ENCODE results near the gene ZCCHC24. TPM values are rescaled to one million over a fixed set of nuclear protein-coding genes. Genes with fewer than 3 reads are reported as not detected.

ZCCHC24 gene
- polyA plus RNA-seq, 3 donors, result 3.9 to 5.0 (median 4.0) TPM

DNA sequence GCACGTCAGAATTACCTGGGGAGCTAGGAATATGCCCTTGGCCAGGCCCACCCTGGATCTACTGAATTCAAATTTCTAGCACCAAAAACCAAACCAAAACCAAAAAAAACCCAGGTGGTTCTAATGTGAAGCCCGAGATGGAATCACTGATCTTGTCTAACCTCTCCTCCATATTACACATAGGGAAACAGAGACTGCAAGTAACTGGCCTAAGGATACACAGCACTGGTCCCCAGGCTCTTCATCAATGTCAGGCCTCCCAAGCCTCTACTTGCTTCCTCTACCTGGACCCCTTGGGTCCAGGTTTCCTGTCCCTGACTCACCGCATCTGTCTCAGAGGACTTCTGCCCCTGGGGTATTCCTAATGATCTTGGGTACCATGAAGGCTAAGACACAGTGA lies 30.7 kb downstream of the ZCCHC24 start:
- Mint-ChIP-seq H3K4me1 (peaks cover 7% of the 10 kb centered on the region), H3K27me3 (ENCODE audit: low read depth in 3 of 3) (peaks cover 1 to 4% (median 3%) of the 10 kb centered on the region in 3 donors), H3K27ac (peak overlapping the region in 1 of 7 donors; percentile 35), H3K4me3 (no peak overlapping the region), H3K9me3 (no peaks in the 10 kb centered on the region), H3K36me3 (peaks cover 26 to 43% of the 10 kb centered on the region in 2 donors)
- H2AFZ ChIP-seq (ENCODE audit: insufficient read depth, low read depth, low read length, poor library complexity, severe bottlenecking), result no peak overlapping the region
- TF ChIP-seq CTCF (IDR thresholded peaks at IDR 0.05), result no peak
- no peak overlapping the region for H3K4me3 ChIP-seq (replicated peaks in 1 of 3; ENCODE audit: low read depth in 2 of 3, low read length in 3 of 3)
- WGBS (ENCODE audit: insufficient coverage), result 88% methylated on average over 2 of the region's 3 CpGs
- intact Hi-C loops (cut with micrococcal nuclease), result no loop called here
- DNase-seq, result no peak
- H3K27me3 ChIP-seq (ENCODE audit: control insufficient read depth in 2 of 2, insufficient read depth in 2 of 2, low read length in 2 of 2), result no peaks in the 10 kb centered on the region
- no peak overlapping the region for H3K4me2 ChIP-seq (replicated peaks; ENCODE audit: extremely low read depth, low read length, poor library complexity, severe bottlenecking)
- H3K9me3 ChIP-seq (replicated peaks in 1 of 2; ENCODE audit: control insufficient read depth in 1 of 2, insufficient read depth in 1 of 2, low read length in 2 of 2), result no peaks in the 10 kb centered on the region
- no peak overlapping the region for H3K9ac ChIP-seq (ENCODE audit: insufficient read depth, low read length, poor library complexity, severe bottlenecking)
- H4K20me1 ChIP-seq (ENCODE audit: insufficient read depth, low read length), result peaks cover 4% of the 10 kb centered on the region
- H3K36me3 ChIP-seq (replicated peaks in 1 of 2; ENCODE audit: control insufficient read depth in 1 of 2, insufficient read depth in 2 of 2, low read length in 2 of 2), result no peaks in the 10 kb centered on the region
- no peak overlapping the region for H3K27ac ChIP-seq (ENCODE audit: low read depth in 1 of 2, low read length in 2 of 2)
- H3K4me1 ChIP-seq (ENCODE audit: control insufficient read depth in 1 of 2, insufficient read depth in 2 of 2, low read length in 2 of 2), result peaks cover 0 to 51% of the 10 kb centered on the region in 2 donors
- H3K79me2 ChIP-seq (ENCODE audit: insufficient read depth, low read length), result peaks cover 6% of the 10 kb centered on the region

DNA sequence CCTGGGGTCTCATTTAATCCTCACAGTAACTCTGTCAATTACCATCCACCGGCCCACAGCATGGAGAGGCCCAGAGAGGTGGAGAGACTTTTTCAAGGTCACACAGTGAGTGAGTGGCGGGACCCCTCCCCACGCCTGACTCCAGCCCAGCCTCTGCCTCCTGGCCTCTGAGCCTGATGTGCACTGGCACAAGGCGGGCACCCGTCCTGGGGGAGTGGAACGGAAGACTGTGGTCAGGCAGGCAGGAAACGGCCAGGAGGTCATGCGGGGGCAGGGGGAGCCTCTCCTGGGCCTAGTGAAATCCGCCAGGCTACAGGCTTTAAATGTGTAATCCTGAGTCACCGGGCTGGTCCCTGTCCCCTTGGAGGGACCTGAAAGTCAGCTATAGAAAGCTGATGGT lies 32.2 kb downstream of the ZCCHC24 start:
- DNase-seq, result peak; percentile 55 to 67 (median 57)
- Histone ChIP-seq H3K27me3 (ENCODE audit: control insufficient read depth in 2 of 2, insufficient read depth in 2 of 2, low read length in 2 of 2) (no peaks in the 10 kb centered on the region), H4K20me1 (ENCODE audit: insufficient read depth, low read length) (peaks cover 4% of the 10 kb centered on the region), H3K9me3 (replicated peaks in 1 of 2; ENCODE audit: control insufficient read depth in 1 of 2, insufficient read depth in 1 of 2, low read length in 2 of 2) (no peaks in the 10 kb centered on the region), H3K4me2 (replicated peaks; ENCODE audit: extremely low read depth, low read length, poor library complexity, severe bottlenecking) (peak overlapping the region; percentile 63), H3K9ac (ENCODE audit: insufficient read depth, low read length, poor library complexity, severe bottlenecking) (peak overlapping the region; percentile 40), H3K27ac (ENCODE audit: low read depth in 1 of 2, low read length in 2 of 2) (peak overlapping the region in 1 of 2 donors; percentile 37), H3K79me2 (ENCODE audit: insufficient read depth, low read length) (peaks cover 6% of the 10 kb centered on the region), H3K36me3 (replicated peaks in 1 of 2; ENCODE audit: control insufficient read depth in 1 of 2, insufficient read depth in 2 of 2, low read length in 2 of 2) (no peaks in the 10 kb centered on the region), H3K4me3 (replicated peaks in 1 of 3; ENCODE audit: low read depth in 2 of 3, low read length in 3 of 3) (peak overlapping the region in 1 of 3 experiments; percentile 53), H2AFZ (ENCODE audit: insufficient read depth, low read depth, low read length, poor library complexity, severe bottlenecking) (no peak overlapping the region), H3K4me1 (ENCODE audit: control insufficient read depth in 1 of 2, insufficient read depth in 2 of 2, low read length in 2 of 2) (peaks cover 0 to 35% of the 10 kb centered on the region in 2 donors)
- Mint-ChIP-seq H3K4me3 (peak overlapping the region; percentile 55 to 86), H3K9me3 (peaks cover 0 to 1% (median 0%) of the 10 kb centered on the region in 7 donors), H3K4me1 (peaks cover 16% of the 10 kb centered on the region), H3K27ac (peak overlapping the region in 6 of 7 donors; percentile 53 to 90 (median 77)), H3K36me3 (peaks cover 29 to 45% of the 10 kb centered on the region in 2 donors), H3K27me3 (ENCODE audit: low read depth in 3 of 3) (peaks cover 1 to 11% (median 5%) of the 10 kb centered on the region in 3 donors)
- intact Hi-C loops (cut with micrococcal nuclease), result no loop called here
- WGBS (ENCODE audit: insufficient coverage), result 38% methylated on average over 7 of the region's 10 CpGs
- no peak for TF ChIP-seq CTCF (IDR thresholded peaks at IDR 0.05)

All from CD14-positive monocyte (primary cell).